Measurements from ENCODE around the gene SPOCK1. TPM values are rescaled to one million over a fixed set of nuclear protein-coding genes. Genes with fewer than 3 reads are reported as not detected.
"Not testable (repeated sequence)": the region's sequence is repeated elsewhere in the genome, so short reads cannot be mapped to it uniquely, and the experiment has no call there.

SPOCK1 gene
- total RNA-seq = 1 to 10 TPM in 1 of 2 donors, under 1 TPM in 1; 0.48 to 4.5 TPM
- under 1 TPM; 0.54 to 0.85 TPM for polyA plus RNA-seq
- long read RNA-seq, donor 1 = 0 reads
- long read RNA-seq, donor 2 = 0 reads
- long read RNA-seq, donor 3 = 0 reads
- long read RNA-seq, donor 4 = 0 reads
- long read RNA-seq, donor 5 = 0 reads

GRCh38 chr5:137498736-137499505 lies at the start of gene SPOCK1:
SPOCK1 (minus strand) TSS chr5:137499326.
- 2% methylated on average over 65 to 78 of the region's 78 CpGs for WGBS, 2 donors
- ATAC-seq (ENCODE audit: insufficient read depth, low FRiP score) = peak; percentile 88
- Histone ChIP-seq H3K9me3 (ENCODE audit: control insufficient read depth in 4 of 4, insufficient read depth in 3 of 4, low read length in 3 of 4) (peaks cover 0 to 2% (median 0%) of the 10 kb centered on the region in 4 donors), H3K4me3 (no peak within 1 kb of the TSS), H3K27ac (ENCODE audit: low read depth in 1 of 2, low read length in 1 of 2) (no peak within 1 kb of the TSS), H3K9ac (ENCODE audit: insufficient read depth in 1 of 2, low read length in 2 of 2) (no peak within 1 kb of the TSS), H3K4me1 (ENCODE audit: control insufficient read depth in 5 of 5, insufficient read depth in 5 of 5, low read length in 5 of 5) (peaks cover 0 to 6% (median 0%) of the 10 kb centered on the region in 5 donors), H3K36me3 (ENCODE audit: control insufficient read depth in 4 of 4, insufficient read depth in 4 of 4, low read length in 4 of 4) (no peaks in the 10 kb centered on the region), H3K27me3 (ENCODE audit: control insufficient read depth in 3 of 3, insufficient read depth in 3 of 3, low read length in 2 of 3) (peaks cover 11 to 45% (median 34%) of the 10 kb centered on the region in 3 donors)
- TF ChIP-seq, protein P1, sequence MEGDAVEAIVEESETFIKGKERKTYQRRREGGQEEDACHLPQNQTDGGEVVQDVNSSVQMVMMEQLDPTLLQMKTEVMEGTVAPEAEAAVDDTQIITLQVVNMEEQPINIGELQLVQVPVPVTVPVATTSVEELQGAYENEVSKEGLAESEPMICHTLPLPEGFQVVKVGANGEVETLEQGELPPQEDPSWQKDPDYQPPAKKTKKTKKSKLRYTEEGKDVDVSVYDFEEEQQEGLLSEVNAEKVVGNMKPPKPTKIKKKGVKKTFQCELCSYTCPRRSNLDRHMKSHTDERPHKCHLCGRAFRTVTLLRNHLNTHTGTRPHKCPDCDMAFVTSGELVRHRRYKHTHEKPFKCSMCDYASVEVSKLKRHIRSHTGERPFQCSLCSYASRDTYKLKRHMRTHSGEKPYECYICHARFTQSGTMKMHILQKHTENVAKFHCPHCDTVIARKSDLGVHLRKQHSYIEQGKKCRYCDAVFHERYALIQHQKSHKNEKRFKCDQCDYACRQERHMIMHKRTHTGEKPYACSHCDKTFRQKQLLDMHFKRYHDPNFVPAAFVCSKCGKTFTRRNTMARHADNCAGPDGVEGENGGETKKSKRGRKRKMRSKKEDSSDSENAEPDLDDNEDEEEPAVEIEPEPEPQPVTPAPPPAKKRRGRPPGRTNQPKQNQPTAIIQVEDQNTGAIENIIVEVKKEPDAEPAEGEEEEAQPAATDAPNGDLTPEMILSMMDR (IDR thresholded peaks at IDR 0.05; ENCODE audit: control extremely low read depth, extremely low read depth) = peak; percentile 77
- peak; percentile 71 to 83 (median 75) for DNase-seq

- 87 to 91% methylated on average over 4 of the region's 4 CpGs for whole genome bisulfite sequencing, 2 donors
- Histone ChIP-seq H3K36me3 (ENCODE audit: control insufficient read depth in 4 of 4, insufficient read depth in 4 of 4, low read length in 4 of 4) (no peaks in the 10 kb centered on the region), H3K9me3 (ENCODE audit: control insufficient read depth in 4 of 4, insufficient read depth in 3 of 4, low read length in 3 of 4) (peaks cover 0 to 2% (median 0%) of the 10 kb centered on the region in 4 donors), H3K4me1 (ENCODE audit: control insufficient read depth in 5 of 5, insufficient read depth in 5 of 5, low read length in 5 of 5) (no peaks in the 10 kb centered on the region), H3K4me3 (no peak overlapping the region), H3K27ac (ENCODE audit: low read depth in 1 of 2, low read length in 1 of 2) (no peak overlapping the region), H3K27me3 (ENCODE audit: control insufficient read depth in 3 of 3, insufficient read depth in 3 of 3, low read length in 2 of 3) (no peaks in the 10 kb centered on the region), H3K9ac (ENCODE audit: insufficient read depth in 1 of 2, low read length in 2 of 2) (no peak overlapping the region)
- DNase-seq (no peak), ATAC-seq (ENCODE audit: insufficient read depth, low FRiP score) (no peak)
- TF ChIP-seq, protein P1 (IDR thresholded peaks at IDR 0.05; ENCODE audit: control extremely low read depth, extremely low read depth) = no peak
These were observed 46.8 kb upstream of the SPOCK1 start for GRCh38 chr5:137545956-137546355.

- H3K27ac ChIP-seq (ENCODE audit: low read depth in 1 of 2, low read length in 1 of 2); H3K4me1 ChIP-seq (ENCODE audit: control insufficient read depth in 5 of 5, insufficient read depth in 5 of 5, low read length in 5 of 5); DNase-seq; H3K9ac ChIP-seq (ENCODE audit: insufficient read depth in 1 of 2, low read length in 2 of 2); H3K9me3 ChIP-seq (ENCODE audit: control insufficient read depth in 4 of 4, insufficient read depth in 3 of 4, low read length in 3 of 4); H3K27me3 ChIP-seq (ENCODE audit: control insufficient read depth in 3 of 3, insufficient read depth in 3 of 3, low read length in 2 of 3); H3K4me3 ChIP-seq; H3K36me3 ChIP-seq (ENCODE audit: control insufficient read depth in 4 of 4, insufficient read depth in 4 of 4, low read length in 4 of 4); ATAC-seq (ENCODE audit: insufficient read depth, low FRiP score): not testable (repeated sequence)
- WGBS, 2 donors = 67 to 73% methylated on average over 2 of the region's 2 CpGs
These were observed 36.3 kb upstream of the SPOCK1 start for GRCh38 chr5:137535449-137535848.

GRCh38 chr5:137533963-137534362 lies 34.8 kb upstream of the SPOCK1 start:
- no peak for DNase-seq

More at GRCh38 chr5:137533963-137534362, 34.8 kb upstream of the SPOCK1 start:
- H3K36me3 ChIP-seq (ENCODE audit: control insufficient read depth in 4 of 4, insufficient read depth in 4 of 4, low read length in 4 of 4) = no peaks in the 10 kb centered on the region
- WGBS, 2 donors = 72 to 77% methylated on average over 5 of the region's 5 CpGs
- ATAC-seq (ENCODE audit: insufficient read depth, low FRiP score) = no peak
- no peak overlapping the region for H3K27ac ChIP-seq (ENCODE audit: low read depth in 1 of 2, low read length in 1 of 2)
- no peaks in the 10 kb centered on the region for H3K27me3 ChIP-seq (ENCODE audit: control insufficient read depth in 3 of 3, insufficient read depth in 3 of 3, low read length in 2 of 3)
- TF ChIP-seq, protein P1 (IDR thresholded peaks at IDR 0.05; ENCODE audit: control extremely low read depth, extremely low read depth) = no peak
- no peak overlapping the region for H3K4me3 ChIP-seq
- peaks cover 0 to 6% (median 0%) of the 10 kb centered on the region in 4 donors for H3K9me3 ChIP-seq (ENCODE audit: control insufficient read depth in 4 of 4, insufficient read depth in 3 of 4, low read length in 3 of 4)
- H3K9ac ChIP-seq (ENCODE audit: insufficient read depth in 1 of 2, low read length in 2 of 2) = no peak overlapping the region
- no peaks in the 10 kb centered on the region for H3K4me1 ChIP-seq (ENCODE audit: control insufficient read depth in 5 of 5, insufficient read depth in 5 of 5, low read length in 5 of 5)
